Measurements from ENCODE around the gene CMTM8.

CMTM8 gene

DNA sequence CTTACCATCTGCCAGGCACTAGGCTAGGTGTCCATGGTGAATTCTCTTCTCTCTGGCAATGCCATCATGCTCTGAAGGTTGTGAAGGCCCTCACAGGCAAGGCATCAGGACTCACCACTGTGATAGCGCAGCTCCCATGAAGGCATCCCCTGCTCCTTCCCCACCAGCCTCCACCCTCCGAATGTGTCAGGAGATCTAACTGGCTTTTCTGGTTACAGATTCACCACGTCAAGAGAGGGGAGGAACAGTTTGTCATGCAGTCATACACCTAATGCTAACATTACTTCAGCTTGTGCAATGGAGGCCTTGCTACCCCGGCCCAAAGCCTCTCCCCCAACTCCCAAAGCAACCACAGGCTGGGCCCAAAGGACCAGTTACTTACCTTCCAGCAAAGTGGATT lies 8.9 kb upstream of the CMTM8 start:
- no peak for DNase-seq

DNA sequence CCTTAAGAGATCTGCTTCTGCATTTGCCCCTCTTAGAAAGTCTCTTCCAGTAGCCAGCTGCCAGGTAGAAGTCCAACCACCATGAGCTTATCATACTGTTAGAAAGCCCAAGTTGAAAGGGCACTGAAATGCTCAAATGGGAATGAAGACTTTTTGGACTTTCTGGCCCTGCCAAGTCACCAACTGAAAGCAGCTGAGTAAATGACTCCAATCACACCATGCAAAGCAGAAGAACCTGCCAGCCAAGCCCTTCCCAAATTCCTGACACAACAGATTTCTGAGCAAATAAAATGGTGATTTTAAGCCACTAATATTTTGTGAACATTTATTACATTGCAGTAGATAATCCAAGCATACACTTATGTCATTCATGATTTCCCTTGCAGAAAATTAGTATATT lies 2.1 kb upstream of the CMTM8 start:
- no peak for DNase-seq

DNA sequence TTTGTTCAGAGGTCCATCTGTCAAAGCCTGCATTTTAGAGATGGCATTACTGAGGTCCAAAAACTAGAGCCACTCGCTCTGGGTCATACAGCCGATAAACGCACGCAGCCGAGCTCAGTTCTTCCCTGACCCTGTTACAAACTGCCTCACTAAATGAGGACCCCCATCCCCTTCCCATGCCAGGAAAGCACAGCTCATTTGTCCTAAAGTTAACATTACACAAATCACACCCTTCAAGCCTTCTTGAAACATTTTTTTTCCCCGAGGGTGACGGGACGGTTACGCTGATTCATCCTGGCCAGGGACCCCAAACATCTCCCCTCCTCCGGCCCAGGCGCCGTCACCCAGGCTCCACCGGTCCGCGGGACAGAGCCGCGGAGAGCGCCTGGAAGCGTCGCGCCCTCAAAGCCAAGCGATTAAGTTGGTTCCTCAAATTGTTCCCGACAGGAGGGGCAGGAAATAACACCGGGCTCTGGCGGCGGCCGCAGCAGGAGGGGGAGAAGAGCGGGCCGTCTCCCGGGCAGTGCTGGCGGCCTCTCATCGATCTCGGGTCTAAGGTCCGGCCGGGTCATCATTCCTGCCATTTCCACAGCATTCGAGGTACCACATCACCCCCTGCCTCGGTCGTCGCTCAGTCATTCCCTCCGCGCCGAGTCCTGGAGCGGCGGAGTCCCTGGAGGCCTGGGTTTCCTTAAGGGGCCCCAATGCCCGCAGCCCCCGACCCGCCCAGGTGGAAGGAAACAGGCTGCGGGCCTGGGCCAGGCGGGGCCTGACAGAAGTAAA lies 619 bp upstream of the CMTM8 start:
- peak; percentile 11 for DNase-seq

DNA sequence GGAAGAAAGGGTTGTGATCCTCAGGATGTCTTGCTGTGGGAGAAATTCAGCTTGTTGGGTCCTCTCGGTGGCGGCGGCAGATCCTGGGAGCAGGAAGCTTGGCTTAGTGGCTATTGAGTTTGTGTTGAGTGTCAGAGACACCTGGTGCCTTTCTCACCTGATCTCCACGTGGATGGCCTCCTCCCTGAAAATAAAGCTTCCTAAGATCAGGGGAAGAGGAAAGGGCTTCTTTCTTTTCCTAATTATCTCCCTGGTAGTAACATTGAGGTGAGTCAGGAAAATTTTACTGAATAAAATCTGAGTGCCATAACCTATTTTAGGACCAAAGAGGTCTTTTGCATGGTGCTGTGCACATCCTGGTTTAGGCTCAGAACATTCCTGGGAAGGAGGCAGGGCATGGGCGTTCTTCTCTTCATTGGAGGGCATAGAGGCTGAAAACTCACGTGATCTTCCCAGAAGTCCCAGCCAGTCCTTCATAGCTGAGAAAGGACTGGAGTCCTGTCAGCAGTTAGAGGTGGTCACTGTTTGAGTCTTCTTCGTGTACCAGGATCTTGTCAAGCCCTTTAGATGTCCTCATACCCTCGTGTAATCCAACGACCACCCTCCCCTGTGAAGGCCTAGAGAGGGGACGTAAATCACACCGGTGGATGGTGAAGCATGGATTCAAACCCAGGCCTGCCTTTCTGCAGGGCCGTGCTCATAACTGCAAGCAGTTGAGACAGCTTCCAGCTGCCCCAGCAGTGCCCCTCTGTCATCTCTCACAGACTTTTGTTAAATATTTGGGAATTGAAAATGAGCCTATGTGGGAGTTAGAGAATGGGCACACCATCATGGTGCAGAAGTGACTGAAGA lies 1.1 kb downstream of the CMTM8 start:
- peak; percentile 14 for DNase-seq

DNA sequence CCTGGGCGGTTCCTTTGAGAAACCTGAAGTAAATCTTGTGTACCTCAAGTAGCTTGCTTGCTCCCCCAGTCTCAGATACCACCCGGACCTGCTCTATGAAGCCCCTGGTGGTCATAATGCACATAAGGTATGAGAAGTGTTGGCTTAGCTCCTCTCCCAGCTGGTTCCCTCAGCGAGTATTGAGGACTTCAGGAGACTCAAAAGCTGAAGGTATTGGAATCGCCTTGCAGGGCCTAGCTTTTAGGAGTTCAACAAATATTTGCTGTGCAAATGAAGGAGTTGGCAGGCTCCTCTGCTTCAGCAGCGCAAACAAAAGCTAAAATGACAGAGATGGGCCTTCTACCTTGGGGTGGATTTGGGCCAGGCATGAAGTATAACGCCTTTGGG lies 1.7 kb downstream of the CMTM8 start:
- DNase-seq = peak; percentile 50

DNA sequence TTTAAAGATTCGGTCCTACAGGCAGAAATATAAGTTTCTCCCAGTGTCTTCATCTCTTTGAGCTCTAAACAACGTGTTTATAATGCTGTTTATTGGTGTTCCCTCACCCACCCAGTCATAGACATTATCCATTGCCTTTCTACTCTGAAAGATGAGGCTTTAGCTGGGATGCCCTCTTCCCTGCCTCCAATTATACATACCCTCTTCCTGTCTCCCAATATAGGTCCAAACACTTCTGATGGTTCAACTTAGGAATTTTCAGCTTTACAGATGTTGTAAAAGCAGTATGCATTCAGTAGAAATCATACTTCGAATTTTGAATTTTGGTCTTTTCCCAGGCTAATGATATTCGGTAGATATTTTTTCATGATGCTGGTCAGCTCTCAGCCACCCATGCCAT lies 2.6 kb downstream of the CMTM8 start:
- DNase-seq = no peak

DNA sequence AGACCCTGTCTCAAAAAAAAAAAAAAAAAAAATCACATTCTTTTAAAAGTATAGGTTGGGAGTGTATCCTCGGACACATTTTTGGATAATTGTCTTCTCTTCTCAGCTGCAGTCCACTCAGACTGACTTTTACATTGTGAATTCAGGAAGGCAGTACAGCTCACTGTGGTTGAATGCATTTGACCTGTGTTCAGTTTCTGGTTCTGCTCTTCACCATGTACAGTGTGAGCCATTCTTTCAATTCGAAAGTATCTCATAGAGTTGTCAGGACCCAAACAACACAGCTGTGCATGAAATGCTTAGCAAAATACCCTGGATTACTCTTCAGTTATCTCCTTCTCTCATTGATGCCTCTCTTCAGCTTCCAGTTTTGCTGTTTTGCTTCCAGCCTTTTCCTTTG lies 5.0 kb downstream of the CMTM8 start:
- no peak for DNase-seq

DNA sequence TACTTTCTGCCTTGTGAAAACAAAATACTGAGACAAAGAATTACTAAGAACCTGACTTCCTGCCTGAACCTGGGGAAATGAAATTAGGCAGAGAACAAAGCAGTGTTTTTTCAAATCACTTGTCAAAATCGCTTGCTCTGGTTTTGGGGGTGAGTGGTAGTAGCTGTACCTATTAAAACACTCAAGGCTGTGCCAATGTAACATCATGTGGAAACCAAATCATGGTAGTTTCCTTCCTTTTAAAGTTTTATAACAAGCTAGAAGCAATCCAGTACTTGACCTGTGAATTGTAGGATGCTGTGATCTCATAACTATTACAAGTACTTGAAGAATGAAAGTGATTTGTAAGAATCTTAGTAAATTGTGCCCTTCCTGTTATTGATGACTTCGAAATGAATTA lies 6.7 kb downstream of the CMTM8 start:
- no peak for DNase-seq

DNA sequence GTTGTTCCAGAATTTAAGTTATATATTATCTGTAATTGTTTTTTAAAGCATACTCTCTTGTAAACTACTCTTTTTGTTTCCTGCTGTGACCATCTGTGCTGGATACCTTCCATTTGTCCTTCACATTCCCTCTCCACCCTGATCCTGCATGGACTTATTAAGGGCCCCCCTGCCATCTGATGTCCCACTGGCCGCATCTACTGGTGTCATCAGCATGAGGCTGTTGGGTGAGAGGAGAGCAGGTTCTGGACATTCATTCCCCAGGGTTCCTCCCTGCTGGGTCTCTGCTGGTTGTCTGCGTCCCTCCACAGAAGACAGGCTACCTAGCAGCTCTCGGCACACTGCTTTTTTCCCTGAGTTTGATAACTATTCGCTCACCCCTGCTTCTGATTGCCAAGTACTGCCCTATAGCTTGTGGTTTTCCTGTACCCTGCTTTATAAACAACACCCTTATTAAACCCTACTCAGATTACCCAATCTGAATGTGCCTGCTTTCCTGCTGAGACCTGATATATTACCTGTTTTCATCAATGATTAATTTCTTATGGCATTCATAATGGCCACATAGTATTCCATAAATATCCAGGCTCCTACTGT lies 7.7 kb downstream of the CMTM8 start:
- DNase-seq = no peak

DNA sequence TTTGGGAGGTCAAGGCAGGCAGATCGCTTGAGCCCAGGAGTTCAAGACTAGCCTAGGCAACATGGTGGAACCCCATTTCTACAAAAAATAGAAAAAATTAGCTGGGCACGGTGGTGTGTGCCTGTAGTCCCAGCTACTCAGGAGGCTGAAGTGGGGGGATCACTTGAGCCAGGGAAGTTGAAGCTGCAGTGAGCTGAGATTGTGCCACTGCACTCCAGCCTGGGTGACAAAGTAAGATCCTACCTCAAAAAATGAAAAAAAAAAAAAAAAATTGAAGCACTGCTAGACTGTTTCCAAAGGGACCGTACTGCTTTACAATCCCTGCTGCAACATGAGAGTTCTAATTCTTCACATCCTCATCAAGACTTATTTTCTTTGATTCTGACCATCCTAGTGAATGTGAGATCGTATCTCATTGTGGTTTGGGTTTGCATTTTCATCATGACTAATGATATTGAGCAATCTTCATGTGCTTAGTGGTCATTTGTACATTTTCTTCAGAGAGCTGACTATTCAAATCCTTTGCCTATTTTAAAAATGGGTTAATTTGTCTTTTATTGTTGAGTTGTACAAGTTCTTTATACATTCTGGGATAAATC lies 10.8 kb downstream of the CMTM8 start:
- no peak for DNase-seq

DNA sequence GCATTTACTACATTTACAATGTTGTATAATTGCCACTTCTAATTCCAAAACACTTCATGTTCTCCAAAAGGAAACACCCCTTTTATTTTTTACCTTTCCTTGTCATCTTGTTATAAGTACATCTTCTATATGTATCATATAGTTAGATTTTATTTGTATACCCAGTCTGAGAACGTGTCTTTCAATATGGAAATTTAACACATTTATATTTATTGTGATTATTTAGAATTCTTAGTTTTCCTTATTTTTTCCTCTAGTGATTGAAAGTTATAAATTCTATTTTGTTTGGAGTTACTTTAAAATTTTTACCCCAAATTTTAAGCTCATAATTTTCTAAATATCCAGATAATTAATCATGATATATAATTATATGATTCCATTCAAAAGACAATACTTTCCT lies 15.8 kb downstream of the CMTM8 start:
- DNase-seq = no peak

DNA sequence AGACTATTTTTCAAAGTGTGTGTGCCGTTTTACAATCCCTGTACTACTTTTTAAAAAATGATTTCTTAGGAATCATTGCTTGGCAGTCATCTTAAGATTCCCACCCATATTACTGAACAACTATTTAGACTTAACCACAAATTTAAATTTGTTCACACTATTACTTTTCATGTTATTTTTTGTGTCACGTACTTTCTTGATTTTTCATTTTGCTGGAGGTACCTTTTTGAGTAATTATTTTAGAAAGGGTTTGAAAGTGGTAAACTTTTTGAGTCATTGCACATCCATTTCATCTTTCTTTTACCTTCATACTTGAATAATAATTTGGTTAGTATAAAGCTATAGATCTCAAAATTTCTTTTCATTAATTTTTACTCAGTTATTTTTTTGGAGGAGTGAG lies 16.9 kb downstream of the CMTM8 start:
- no peak for DNase-seq

DNA sequence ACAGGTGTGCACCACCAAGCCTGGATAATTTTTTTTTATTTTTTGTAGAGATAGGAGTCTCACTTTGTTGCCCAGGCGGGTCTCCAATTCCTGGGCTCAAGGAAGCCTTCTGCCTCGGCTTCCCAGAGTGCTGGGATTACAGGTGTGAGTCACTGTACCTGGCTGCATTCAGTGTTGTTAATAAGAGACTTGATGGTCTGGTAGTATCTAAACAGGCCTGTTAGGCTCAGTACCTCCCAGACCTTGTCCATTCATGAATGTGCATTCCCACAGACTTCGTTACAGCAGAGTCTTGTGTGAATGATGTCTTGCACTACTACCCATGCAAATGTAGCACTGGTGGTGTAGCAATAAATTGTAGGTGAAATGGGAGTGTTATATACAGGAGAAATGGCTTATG lies 17.7 kb downstream of the CMTM8 start:
- no peak for DNase-seq

DNA sequence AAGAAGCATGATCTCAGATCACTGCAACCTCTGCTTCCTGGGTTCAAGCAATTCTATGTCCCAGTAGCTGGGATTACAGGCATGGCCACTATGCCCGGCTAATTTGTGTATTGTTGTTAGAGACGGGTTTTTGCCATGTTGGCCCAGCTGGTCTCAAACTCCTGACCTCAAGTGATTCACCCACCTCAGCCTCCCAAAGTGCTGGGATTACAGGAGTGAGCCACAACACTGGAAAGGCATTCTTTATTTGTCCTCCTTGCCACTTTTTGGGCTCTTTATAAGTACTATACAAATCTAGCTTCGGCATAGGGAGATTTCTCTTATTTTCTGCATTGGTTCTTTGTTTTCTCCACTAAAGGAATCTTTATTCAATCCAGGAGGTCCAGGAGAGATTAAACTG lies 18.6 kb downstream of the CMTM8 start:
- DNase-seq = no peak

DNA sequence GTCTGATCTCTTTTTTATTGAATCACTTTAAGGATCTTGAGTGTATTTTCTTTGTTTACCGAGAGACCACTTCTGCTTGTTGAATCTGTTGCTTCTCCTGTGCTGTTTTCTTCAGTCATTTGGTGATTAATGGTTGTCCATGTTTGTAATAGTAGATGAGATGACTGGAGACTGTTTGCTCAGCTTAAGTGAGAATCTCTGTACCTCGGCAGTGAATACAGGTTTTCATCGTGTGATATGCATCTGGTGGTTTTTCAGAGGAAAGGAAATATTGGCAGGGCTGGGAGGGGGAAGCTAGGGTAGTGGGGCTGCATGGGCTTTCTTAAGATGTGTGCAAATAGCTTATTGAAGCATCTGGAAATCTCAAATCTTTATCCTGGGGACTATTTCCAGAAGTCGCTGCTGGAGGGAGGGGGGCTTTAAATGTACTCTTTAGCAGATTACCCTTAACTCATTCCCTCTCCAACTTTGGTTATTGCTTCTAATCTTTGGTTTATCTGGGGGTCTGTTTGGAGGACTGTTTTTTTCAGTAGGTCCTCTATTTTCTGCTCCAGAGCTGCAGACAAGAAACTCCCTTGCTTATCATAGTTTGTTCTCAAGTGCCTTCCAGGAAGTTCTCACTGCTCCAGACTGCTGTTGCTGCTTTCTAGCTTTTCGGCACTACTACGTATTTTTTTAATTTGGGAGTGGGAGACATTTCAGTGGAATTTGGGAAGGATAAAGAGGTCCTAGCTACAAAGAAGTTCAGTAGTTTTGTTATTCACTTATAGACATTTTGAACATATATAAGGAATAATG lies 19.4 kb downstream of the CMTM8 start:
- DNase-seq = no peak

DNA sequence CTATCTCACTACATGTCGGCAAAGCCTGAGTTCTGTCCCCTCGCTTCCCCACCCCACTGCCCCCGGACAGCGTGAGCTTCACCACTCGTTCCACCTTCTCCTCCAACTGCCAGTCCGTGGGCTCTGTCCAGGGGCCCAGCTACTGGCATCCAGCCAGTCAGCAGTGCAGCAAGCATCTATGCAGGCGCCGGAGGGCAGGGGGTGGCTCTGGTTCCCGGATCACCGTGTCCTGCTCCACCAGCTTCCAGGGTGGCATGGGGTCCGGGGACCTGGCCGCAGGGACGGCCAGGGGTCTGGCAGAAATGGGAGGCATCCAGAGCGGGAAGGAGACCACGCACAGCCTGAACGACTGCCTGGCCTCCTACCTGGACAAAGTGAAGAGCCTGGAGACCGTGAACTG lies 20.4 kb downstream of the CMTM8 start:
- DNase-seq = no peak

DNA sequence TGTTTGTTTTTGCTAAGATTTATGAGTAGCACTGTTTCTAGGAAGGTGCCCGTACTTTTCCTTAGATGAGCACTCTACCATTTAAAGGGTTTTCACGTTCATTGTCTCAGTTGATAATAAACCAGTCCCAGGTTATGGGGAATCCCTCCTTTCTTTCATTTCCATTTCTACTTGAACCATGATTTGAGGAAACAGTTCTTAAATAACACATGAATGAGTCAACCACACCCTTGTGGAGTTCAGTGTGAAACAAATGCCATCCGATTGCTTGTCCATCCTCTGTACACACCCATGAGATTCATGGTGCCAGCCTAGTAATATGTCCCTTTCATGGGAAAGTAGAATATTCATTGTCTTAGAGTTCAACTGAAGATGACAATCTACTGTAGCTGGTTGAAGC lies 23.1 kb downstream of the CMTM8 start:
- DNase-seq = no peak

DNA sequence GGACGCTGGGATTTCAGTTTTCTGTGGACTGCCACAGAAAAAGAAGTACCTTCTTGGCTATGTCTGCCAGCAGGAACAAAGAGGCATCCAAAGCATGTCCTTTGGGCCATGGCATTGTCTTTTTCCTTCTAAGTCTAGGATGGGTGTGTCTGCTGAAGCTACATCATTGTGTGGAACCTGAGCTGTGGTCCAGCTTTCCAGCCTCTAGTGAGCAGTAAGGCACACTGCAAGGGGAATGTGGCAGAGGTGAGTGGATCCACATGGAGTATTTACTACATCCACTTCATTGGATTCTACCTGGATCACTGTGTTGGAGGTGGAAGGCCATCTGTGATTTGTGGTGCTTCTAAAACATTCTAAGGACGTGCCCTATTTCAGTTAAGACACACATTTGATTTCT lies 23.7 kb downstream of the CMTM8 start:
- no peak for DNase-seq

DNA sequence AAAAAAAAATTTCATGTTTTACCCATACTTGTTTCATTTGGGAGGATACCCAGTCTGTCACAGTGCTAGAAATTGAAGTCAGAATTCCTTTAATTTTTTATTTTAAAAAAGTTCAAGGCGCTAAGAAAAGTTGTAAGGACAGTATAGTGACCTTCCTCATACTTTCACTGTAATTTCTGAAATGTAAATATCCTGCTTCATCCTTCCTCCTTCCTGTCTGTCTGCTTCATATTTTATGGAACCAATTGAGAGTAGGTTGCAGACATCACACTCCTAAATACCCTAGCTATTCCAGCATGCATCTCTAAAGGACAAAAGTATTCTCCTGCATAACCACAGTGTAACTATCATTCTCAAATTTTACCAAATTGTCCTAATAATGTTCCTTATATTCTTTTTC lies 35.8 kb downstream of the CMTM8 start:
- DNase-seq = no peak

DNA sequence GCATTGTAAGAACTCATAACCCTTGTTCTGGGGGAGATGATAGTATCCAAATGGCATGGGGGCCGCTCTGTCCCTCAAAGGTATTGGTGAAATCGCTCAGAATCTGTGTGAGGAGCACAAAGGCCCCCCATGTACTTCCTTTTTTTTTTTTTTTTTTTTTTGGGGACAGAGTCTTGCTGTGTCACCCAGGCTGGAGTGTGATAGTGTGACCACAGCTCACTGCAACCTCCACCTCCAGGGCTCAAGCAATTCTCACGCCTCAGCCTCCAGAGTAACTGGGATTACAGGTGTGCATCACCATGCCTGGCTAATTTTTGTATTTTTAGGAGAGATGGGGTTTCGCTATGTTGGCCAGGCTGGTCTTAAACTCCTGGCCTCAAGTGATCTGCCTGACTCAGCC lies 37.0 kb downstream of the CMTM8 start:
- DNase-seq = no peak

DNA sequence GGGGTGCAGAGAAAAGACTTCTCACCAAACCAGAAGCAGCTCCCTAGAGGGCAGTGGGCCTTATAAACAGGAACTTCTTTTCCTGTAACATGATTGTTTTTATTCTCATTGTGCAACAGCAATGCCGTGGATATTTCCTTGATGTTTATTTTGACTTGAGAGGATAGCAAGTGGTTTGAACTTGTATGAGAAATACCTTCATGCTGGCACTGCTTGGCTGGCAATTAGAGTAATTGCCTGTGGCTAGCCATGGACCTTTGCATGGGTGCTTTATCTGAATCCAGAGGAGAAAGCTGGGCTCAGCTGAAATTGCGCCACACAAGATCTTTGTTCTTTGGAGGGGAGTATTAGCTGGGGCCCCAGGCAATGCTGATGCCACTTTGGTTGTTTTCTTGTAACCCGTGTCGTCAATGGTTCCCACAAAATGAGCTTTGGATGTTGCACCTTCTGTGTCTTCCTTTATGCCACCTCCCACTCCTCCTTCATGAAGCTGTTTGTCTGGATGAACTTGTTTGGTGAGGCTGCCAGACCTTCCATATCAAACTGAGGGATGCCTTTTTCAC lies 37.9 kb downstream of the CMTM8 start:
- no peak for DNase-seq

DNA sequence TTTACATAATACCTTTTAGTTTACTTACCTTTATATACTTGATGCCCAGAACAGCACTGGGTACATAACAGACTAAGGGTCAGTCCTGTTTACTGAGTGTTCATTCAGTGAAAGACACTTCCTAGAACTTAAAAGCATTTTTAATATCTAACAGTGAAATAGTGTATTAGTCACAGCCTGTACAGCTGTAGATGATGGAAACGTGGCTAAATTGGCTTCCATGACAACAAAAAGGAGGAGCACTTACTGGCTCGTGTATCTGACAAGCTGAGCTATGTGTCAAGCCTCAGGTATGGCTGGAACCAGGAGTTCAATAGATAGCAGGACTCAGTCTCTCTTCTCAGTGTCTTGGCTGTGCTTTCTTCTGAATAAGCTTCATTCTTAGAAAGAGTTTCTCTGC lies 40.2 kb downstream of the CMTM8 start:
- no peak for DNase-seq
